GM23338 (cell line): ENCODE measurements around the gene STX8. TPM values are rescaled to one million over a fixed set of nuclear protein-coding genes. Genes with fewer than 3 reads are reported as not detected.

Source experiments
- ATAC-seq: fragments of 200-7000 bp; cut with Tn5 transposase; 3 replicates; pipeline ENCODE4 v1.9.1; 2020
- DNase-seq: peaks from one replicate; pipeline ENCODE4 v3.0.0-alpha.2; 2015; ENCODE audit warnings: low spot score
- H2AFZ ChIP-seq: fragments of 200-600 bp; sonication (generic); 2 replicates; pipeline ENCODE4 v1.8.0; 2016; ENCODE audit warnings: antibody characterized with exemption, mild to moderate bottlenecking, moderate library complexity
- H3F3A ChIP-seq: fragments of 200-600 bp; sonication (generic); replicated peaks from 2 replicates; pipeline ENCODE4 v1.8.0; 2017; ENCODE audit warnings: antibody characterized with exemption, mixed run types, low read depth
- H3K27ac ChIP-seq: fragments of 200-600 bp; sonication (generic); 2 replicates; pipeline ENCODE4 v1.6.1; 2016; ENCODE audit warnings: low read depth
- H3K27me3 ChIP-seq: fragments of 200-600 bp; sonication (generic); 2 replicates; pipeline ENCODE4 v1.8.0; 2016; ENCODE audit warnings: mild to moderate bottlenecking, mixed run types, moderate library complexity; ENCODE audit not compliant: insufficient read depth
- H3K36me3 ChIP-seq: fragments of 200-600 bp; sonication (generic); 2 replicates; pipeline ENCODE4 v1.8.0; 2016; ENCODE audit warnings: mild to moderate bottlenecking; ENCODE audit not compliant: insufficient read depth
- H3K4me1 ChIP-seq: fragments of 200-600 bp; sonication (generic); 2 replicates; pipeline ENCODE4 v1.8.0; 2016; ENCODE audit warnings: mild to moderate bottlenecking, moderate library complexity; ENCODE audit not compliant: insufficient read depth
- H3K4me2 ChIP-seq: fragments of 200-600 bp; sonication (generic); 2 replicates; pipeline ENCODE4 v1.7.1; 2017; ENCODE audit warnings: mixed run types
- H3K4me3 ChIP-seq: fragments of 200-600 bp; sonication (generic); 2 replicates; pipeline ENCODE4 v1.6.1; 2016; ENCODE audit warnings: mixed run types
- H3K79me2 ChIP-seq: fragments of 200-600 bp; sonication (generic); replicated peaks from 2 replicates; pipeline ENCODE4 v1.8.0; 2017; ENCODE audit warnings: mild to moderate bottlenecking; ENCODE audit not compliant: insufficient read depth
- H3K9me2 ChIP-seq: fragments of 200-600 bp; sonication (generic); 2 replicates; pipeline ENCODE4 v1.8.0; 2017; ENCODE audit not compliant: insufficient read depth
- H4K20me1 ChIP-seq: fragments of 200-600 bp; sonication (generic); replicated peaks from 2 replicates; pipeline ENCODE4 v1.8.0; 2017; ENCODE audit warnings: mild to moderate bottlenecking; ENCODE audit not compliant: insufficient read depth
- H3K27ac Mint-ChIP-seq: 2 replicates; pipeline ENCODE4 v1.8.0; 2020; ENCODE audit warnings: inconsistent platforms, mild to moderate bottlenecking, moderate library complexity, mixed read lengths
- H3K27me3 Mint-ChIP-seq: 3 replicates; pipeline ENCODE4 v1.8.0; 2022; ENCODE audit warnings: low read depth, mild to moderate bottlenecking, moderate library complexity, mixed read lengths, inconsistent platforms; ENCODE audit not compliant: insufficient read depth, poor library complexity
- H3K36me3 Mint-ChIP-seq: 3 replicates; pipeline ENCODE4 v1.8.0; 2021; ENCODE audit warnings: low read depth, mild to moderate bottlenecking, inconsistent platforms, moderate library complexity, mixed read lengths
- H3K4me1 Mint-ChIP-seq: 3 replicates; pipeline ENCODE4 v1.8.0; 2020; ENCODE audit warnings: mild to moderate bottlenecking, inconsistent platforms, mixed read lengths
- H3K4me3 Mint-ChIP-seq: 3 replicates; pipeline ENCODE4 v1.8.0; 2021; ENCODE audit warnings: moderate library complexity, mild to moderate bottlenecking, inconsistent platforms, mixed read lengths
- H3K9me3 Mint-ChIP-seq: 3 replicates; pipeline ENCODE4 v1.8.0; 2020; ENCODE audit warnings: moderate library complexity, mild to moderate bottlenecking, inconsistent platforms, mixed read lengths
- CREB1 ChIP-seq: fragments of 250-450 bp; sonication (Bioruptor Pico); IDR thresholded peaks from 2 replicates; pipeline ENCODE4 v1.5.0; 2020; ENCODE audit warnings: low read depth, mild to moderate bottlenecking, moderate library complexity
- EZH2 ChIP-seq: fragments of 200-600 bp; sonication (generic); IDR thresholded peaks from one replicate; pipeline ENCODE4 v1.8.0; 2017; ENCODE audit warnings: antibody characterized with exemption, mild to moderate bottlenecking, low read depth; ENCODE audit not compliant: unreplicated experiment
- EZH2phosphoT487 ChIP-seq: fragments of 200-600 bp; sonication (generic); IDR thresholded peaks from one replicate; pipeline ENCODE4 v1.8.1; 2018; ENCODE audit warnings: antibody characterized with exemption; ENCODE audit not compliant: unreplicated experiment
- JUNB ChIP-seq: IDR thresholded peaks from one replicate; pipeline ENCODE4 v1.6.1; 2016; ENCODE audit warnings: antibody characterized with exemption; ENCODE audit not compliant: unreplicated experiment
- NANOG ChIP-seq: IDR thresholded peaks from 2 replicates; pipeline ENCODE4 v1.6.1; 2016; ENCODE audit warnings: antibody characterized with exemption, borderline replicate concordance
- POLR2AphosphoS5 ChIP-seq: IDR thresholded peaks from 2 replicates; pipeline ENCODE4 v1.6.1; 2016; ENCODE audit warnings: antibody characterized with exemption, low read depth
- STAT1 ChIP-seq: IDR thresholded peaks from one replicate; pipeline ENCODE4 v1.6.1; 2016; ENCODE audit warnings: antibody characterized with exemption; ENCODE audit not compliant: unreplicated experiment
- ZNF114 ChIP-seq: fragments of 250-450 bp; sonication (Bioruptor Pico); IDR thresholded peaks from 2 replicates; pipeline ENCODE4 v1.5.0; 2020; ENCODE audit warnings: mild to moderate bottlenecking, moderate library complexity
- ZNF331 ChIP-seq: fragments of 250-450 bp; sonication (Bioruptor Pico); IDR thresholded peaks from 2 replicates; pipeline ENCODE4 v1.5.0; 2020; ENCODE audit warnings: low read depth, mild to moderate bottlenecking, moderate library complexity
- polyA plus RNA-seq: library from polyadenylated mRNA; unstranded; fragments of >200 nt; fragmentation: Nextera tagmentation; extraction: Ambion mirVana; gene quantifications from 2 replicates; pipeline ENCODE4 v1.2.1, GENCODE V29; 2016
- total RNA-seq: library from RNA; depleted of rRNA; stranded (reverse); fragments of >200 nt; shearing (Covaris generic); gene quantifications from 2 replicates; pipeline ENCODE4 v1.2.3, GENCODE V29; 2014
- TF ChIP-seq, protein P1 (sequence below): fragments of 250-450 bp; sonication (Bioruptor Pico); IDR thresholded peaks from 2 replicates; pipeline ENCODE4 v1.5.0; 2020; ENCODE audit warnings: mild to moderate bottlenecking, moderate library complexity
- TF ChIP-seq, protein P2 (sequence below), 2 experiments: fragments of 200-600 bp in 1 of 2; sonication (generic) in 1 of 2; conservative IDR thresholded peaks; 2 replicates each; pipeline versions ENCODE4 v1.5.1 to v1.6.1; 2016 to 2017; ENCODE audit warnings: antibody characterized with exemption in 2 of 2, low read depth in 2 of 2, mild to moderate bottlenecking in 2 of 2, moderate library complexity in 1 of 2
- TF ChIP-seq, protein P3 (sequence below): IDR thresholded peaks from one replicate; pipeline ENCODE4 v1.6.1; 2018; ENCODE audit warnings: antibody characterized with exemption; ENCODE audit not compliant: unreplicated experiment
- TF ChIP-seq, protein P4 (sequence below): IDR thresholded peaks from 2 replicates; pipeline ENCODE4 v1.6.1; 2016; ENCODE audit warnings: antibody characterized with exemption

The STX8 gene
- total and polyA plus RNA-seq, 2 experiments from 2014 or later, result 59.4 to 82.3 TPM

DNA sequence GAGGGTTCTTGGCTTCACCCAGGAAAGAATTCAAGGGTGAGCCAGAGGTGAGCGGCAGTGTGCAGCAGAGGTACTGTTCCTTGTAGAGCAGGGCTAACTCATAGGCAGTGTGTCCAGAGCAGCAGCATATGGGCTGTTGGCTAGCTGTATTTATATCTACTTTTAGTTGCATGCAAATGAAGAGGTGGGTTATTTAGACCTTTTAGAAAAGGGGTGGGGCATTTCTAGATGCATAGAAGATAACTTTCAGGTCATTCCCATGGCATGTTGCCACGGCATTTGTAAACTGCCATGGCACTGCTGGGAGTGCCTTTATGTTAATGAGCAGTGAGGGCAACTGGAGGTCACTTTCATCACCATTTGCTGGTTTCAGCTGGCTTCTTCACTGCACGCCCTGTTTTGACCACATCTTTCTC is 141.0 kb downstream of the STX8 start:
- DNase-seq (no peak), ATAC-seq (no peak)
- Histone ChIP-seq H2AFZ (no peak overlapping the region), H3K4me2 (no peak overlapping the region), H3K27me3 (no peaks in the 10 kb centered on the region), H3K79me2 (no peaks in the 10 kb centered on the region), H3K4me3 (no peak overlapping the region), H3K27ac (no peak overlapping the region), H3K36me3 (no peaks in the 10 kb centered on the region), H3K9me2 (peaks cover 3% of the 10 kb centered on the region), H4K20me1 (no peaks in the 10 kb centered on the region), H3K4me1 (0 out of 2 replicates have a peak, but pooled peaks cover 3% of the 10 kb centered on the region), H3F3A (no peaks in the 10 kb centered on the region)
- H3K4me3 Mint-ChIP-seq, result no peak overlapping the region
- H3K36me3 Mint-ChIP-seq, result no peaks in the 10 kb centered on the region
- no peak overlapping the region for H3K27ac Mint-ChIP-seq
- no peaks in the 10 kb centered on the region for H3K9me3 Mint-ChIP-seq
- H3K27me3 Mint-ChIP-seq, result no peaks in the 10 kb centered on the region
- H3K4me1 Mint-ChIP-seq, result peaks cover 8% of the 10 kb centered on the region; the same call in 2 of the 3 replicates
- no peak for TF ChIP-seq NANOG
- TF ChIP-seq, protein P1, sequence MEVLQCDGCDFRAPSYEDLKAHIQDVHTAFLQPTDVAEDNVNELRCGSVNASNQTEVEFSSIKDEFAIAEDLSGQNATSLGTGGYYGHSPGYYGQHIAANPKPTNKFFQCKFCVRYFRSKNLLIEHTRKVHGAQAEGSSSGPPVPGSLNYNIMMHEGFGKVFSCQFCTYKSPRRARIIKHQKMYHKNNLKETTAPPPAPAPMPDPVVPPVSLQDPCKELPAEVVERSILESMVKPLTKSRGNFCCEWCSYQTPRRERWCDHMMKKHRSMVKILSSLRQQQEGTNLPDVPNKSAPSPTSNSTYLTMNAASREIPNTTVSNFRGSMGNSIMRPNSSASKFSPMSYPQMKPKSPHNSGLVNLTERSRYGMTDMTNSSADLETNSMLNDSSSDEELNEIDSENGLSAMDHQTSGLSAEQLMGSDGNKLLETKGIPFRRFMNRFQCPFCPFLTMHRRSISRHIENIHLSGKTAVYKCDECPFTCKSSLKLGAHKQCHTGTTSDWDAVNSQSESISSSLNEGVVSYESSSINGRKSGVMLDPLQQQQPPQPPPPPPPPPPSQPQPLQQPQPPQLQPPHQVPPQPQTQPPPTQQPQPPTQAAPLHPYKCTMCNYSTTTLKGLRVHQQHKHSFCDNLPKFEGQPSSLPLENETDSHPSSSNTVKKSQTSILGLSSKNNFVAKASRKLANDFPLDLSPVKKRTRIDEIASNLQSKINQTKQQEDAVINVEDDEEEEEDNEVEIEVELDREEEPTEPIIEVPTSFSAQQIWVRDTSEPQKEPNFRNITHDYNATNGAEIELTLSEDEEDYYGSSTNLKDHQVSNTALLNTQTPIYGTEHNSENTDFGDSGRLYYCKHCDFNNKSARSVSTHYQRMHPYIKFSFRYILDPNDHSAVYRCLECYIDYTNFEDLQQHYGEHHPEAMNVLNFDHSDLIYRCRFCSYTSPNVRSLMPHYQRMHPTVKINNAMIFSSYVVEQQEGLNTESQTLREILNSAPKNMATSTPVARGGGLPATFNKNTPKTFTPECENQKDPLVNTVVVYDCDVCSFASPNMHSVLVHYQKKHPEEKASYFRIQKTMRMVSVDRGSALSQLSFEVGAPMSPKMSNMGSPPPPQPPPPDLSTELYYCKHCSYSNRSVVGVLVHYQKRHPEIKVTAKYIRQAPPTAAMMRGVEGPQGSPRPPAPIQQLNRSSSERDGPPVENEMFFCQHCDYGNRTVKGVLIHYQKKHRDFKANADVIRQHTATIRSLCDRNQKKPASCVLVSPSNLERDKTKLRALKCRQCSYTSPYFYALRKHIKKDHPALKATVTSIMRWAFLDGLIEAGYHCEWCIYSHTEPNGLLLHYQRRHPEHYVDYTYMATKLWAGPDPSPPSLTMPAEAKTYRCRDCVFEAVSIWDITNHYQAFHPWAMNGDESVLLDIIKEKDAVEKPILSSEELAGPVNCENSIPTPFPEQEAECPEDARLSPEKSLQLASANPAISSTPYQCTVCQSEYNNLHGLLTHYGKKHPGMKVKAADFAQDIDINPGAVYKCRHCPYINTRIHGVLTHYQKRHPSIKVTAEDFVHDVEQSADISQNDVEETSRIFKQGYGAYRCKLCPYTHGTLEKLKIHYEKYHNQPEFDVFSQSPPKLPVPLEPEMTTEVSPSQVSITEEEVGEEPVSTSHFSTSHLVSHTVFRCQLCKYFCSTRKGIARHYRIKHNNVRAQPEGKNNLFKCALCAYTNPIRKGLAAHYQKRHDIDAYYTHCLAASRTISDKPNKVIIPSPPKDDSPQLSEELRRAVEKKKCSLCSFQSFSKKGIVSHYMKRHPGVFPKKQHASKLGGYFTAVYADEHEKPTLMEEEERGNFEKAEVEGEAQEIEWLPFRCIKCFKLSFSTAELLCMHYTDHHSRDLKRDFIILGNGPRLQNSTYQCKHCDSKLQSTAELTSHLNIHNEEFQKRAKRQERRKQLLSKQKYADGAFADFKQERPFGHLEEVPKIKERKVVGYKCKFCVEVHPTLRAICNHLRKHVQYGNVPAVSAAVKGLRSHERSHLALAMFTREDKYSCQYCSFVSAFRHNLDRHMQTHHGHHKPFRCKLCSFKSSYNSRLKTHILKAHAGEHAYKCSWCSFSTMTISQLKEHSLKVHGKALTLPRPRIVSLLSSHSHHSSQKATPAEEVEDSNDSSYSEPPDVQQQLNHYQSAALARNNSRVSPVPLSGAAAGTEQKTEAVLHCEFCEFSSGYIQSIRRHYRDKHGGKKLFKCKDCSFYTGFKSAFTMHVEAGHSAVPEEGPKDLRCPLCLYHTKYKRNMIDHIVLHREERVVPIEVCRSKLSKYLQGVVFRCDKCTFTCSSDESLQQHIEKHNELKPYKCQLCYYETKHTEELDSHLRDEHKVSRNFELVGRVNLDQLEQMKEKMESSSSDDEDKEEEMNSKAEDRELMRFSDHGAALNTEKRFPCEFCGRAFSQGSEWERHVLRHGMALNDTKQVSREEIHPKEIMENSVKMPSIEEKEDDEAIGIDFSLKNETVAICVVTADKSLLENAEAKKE (CRISPR knock-in tag), result no peak
- no peak for TF ChIP-seq ZNF114
- TF ChIP-seq, protein P2, sequence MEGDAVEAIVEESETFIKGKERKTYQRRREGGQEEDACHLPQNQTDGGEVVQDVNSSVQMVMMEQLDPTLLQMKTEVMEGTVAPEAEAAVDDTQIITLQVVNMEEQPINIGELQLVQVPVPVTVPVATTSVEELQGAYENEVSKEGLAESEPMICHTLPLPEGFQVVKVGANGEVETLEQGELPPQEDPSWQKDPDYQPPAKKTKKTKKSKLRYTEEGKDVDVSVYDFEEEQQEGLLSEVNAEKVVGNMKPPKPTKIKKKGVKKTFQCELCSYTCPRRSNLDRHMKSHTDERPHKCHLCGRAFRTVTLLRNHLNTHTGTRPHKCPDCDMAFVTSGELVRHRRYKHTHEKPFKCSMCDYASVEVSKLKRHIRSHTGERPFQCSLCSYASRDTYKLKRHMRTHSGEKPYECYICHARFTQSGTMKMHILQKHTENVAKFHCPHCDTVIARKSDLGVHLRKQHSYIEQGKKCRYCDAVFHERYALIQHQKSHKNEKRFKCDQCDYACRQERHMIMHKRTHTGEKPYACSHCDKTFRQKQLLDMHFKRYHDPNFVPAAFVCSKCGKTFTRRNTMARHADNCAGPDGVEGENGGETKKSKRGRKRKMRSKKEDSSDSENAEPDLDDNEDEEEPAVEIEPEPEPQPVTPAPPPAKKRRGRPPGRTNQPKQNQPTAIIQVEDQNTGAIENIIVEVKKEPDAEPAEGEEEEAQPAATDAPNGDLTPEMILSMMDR (conservative IDR thresholded peaks at IDR 0.05; ENCODE audit: low read depth in 2 of 2), result no peak
- TF ChIP-seq STAT1, result no peak
- TF ChIP-seq JUNB, result no peak
- no peak for TF ChIP-seq EZH2phosphoT487
- TF ChIP-seq CREB1, result no peak
- TF ChIP-seq EZH2, result no peak
- TF ChIP-seq, protein P3, sequence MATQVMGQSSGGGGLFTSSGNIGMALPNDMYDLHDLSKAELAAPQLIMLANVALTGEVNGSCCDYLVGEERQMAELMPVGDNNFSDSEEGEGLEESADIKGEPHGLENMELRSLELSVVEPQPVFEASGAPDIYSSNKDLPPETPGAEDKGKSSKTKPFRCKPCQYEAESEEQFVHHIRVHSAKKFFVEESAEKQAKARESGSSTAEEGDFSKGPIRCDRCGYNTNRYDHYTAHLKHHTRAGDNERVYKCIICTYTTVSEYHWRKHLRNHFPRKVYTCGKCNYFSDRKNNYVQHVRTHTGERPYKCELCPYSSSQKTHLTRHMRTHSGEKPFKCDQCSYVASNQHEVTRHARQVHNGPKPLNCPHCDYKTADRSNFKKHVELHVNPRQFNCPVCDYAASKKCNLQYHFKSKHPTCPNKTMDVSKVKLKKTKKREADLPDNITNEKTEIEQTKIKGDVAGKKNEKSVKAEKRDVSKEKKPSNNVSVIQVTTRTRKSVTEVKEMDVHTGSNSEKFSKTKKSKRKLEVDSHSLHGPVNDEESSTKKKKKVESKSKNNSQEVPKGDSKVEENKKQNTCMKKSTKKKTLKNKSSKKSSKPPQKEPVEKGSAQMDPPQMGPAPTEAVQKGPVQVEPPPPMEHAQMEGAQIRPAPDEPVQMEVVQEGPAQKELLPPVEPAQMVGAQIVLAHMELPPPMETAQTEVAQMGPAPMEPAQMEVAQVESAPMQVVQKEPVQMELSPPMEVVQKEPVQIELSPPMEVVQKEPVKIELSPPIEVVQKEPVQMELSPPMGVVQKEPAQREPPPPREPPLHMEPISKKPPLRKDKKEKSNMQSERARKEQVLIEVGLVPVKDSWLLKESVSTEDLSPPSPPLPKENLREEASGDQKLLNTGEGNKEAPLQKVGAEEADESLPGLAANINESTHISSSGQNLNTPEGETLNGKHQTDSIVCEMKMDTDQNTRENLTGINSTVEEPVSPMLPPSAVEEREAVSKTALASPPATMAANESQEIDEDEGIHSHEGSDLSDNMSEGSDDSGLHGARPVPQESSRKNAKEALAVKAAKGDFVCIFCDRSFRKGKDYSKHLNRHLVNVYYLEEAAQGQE, result no peak
- TF ChIP-seq, protein P4, sequence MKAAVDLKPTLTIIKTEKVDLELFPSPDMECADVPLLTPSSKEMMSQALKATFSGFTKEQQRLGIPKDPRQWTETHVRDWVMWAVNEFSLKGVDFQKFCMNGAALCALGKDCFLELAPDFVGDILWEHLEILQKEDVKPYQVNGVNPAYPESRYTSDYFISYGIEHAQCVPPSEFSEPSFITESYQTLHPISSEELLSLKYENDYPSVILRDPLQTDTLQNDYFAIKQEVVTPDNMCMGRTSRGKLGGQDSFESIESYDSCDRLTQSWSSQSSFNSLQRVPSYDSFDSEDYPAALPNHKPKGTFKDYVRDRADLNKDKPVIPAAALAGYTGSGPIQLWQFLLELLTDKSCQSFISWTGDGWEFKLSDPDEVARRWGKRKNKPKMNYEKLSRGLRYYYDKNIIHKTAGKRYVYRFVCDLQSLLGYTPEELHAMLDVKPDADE, result no peak
- no peak for TF ChIP-seq ZNF331 (CRISPR knock-in tag)
- no peak for TF ChIP-seq POLR2AphosphoS5
